CD4-positive, CD25-positive, alpha-beta regulatory T cell (primary cell): ENCODE results near the gene SLC27A4. TPM values are rescaled to one million over a fixed set of nuclear protein-coding genes. Genes with fewer than 3 reads are reported as not detected.

Experiments used
- ATAC-seq, 2 donors: fragments of 150-1000 bp; cut with Tn5 transposase; one replicate each; pipeline ENCODE4 v1.10.0; 2021; ENCODE audit warnings: low read depth in 2 of 2, moderate number of reproducible peaks in 2 of 2, moderate library complexity in 1 of 2
- DNase-seq, 3 donors: peaks; one replicate each; pipeline versions ENCODE4 v3.0.0 to v3.0.0-alpha.2; 2012 to 2022; ENCODE audit warnings: mixed read lengths in 1 of 3
- H3K27ac ChIP-seq: one replicate; pipeline ENCODE4 v1.7.0; 2013; ENCODE audit warnings: mild to moderate bottlenecking, low read length; ENCODE audit not compliant: insufficient read depth, poor library complexity, severe bottlenecking
- H3K27me3 ChIP-seq: one replicate; pipeline ENCODE4 v1.7.0; 2013; ENCODE audit warnings: low read length; ENCODE audit not compliant: control insufficient read depth, insufficient read depth
- H3K36me3 ChIP-seq: one replicate; pipeline ENCODE4 v1.7.0; 2013; ENCODE audit warnings: mild to moderate bottlenecking, low read length, moderate library complexity; ENCODE audit not compliant: control insufficient read depth, insufficient read depth
- H3K4me1 ChIP-seq: 2 replicates; pipeline ENCODE4 v1.7.0; 2013; ENCODE audit warnings: mild to moderate bottlenecking, low read length; ENCODE audit not compliant: insufficient read depth, control insufficient read depth, poor library complexity, severe bottlenecking
- H3K4me3 ChIP-seq: one replicate; pipeline ENCODE4 v1.7.0; 2013; ENCODE audit warnings: low read depth, mild to moderate bottlenecking, low read length, moderate library complexity
- H3K9me3 ChIP-seq, 2 experiments: 1 replicate in 1 of 2; 2 replicates in 1 of 2; pipeline ENCODE4 v1.7.0; 2013; ENCODE audit warnings: low read length in 2 of 2, mild to moderate bottlenecking in 1 of 2, moderate library complexity in 1 of 2; ENCODE audit not compliant: control insufficient read depth in 2 of 2
- H3K27ac Mint-ChIP-seq, 3 donors: one replicate each; pipeline ENCODE4 v1.8.0; 2020 to 2022; ENCODE audit warnings: mild to moderate bottlenecking in 3 of 3, mixed read lengths in 3 of 3, moderate library complexity in 2 of 3
- H3K27me3 Mint-ChIP-seq: one replicate; pipeline ENCODE4 v1.8.0; 2022; ENCODE audit warnings: mild to moderate bottlenecking, mixed read lengths
- H3K36me3 Mint-ChIP-seq: one replicate; pipeline ENCODE4 v1.8.0; 2020; ENCODE audit warnings: mixed read lengths
- H3K4me1 Mint-ChIP-seq, 4 donors: one replicate each; pipeline ENCODE4 v1.8.0; 2020 to 2022; ENCODE audit warnings: mixed read lengths in 4 of 4, mild to moderate bottlenecking in 1 of 4
- H3K4me3 Mint-ChIP-seq, 4 donors: one replicate each; pipeline ENCODE4 v1.8.0; 2020 to 2022; ENCODE audit warnings: mild to moderate bottlenecking in 4 of 4, mixed read lengths in 4 of 4, moderate library complexity in 3 of 4
- H3K9me3 Mint-ChIP-seq, 7 donors: one replicate each; pipeline ENCODE4 v1.8.0; 2020 to 2022; ENCODE audit warnings: mixed read lengths in 7 of 7, mild to moderate bottlenecking in 3 of 7, moderate library complexity in 2 of 7
- polyA plus RNA-seq, 4 donors: library from polyadenylated mRNA; unstranded; fragments of 300-500 nt; fragmentation: Illumina TruSeq; gene quantifications; one replicate each; pipeline ENCODE4 v1.2.3, GENCODE V29; 2021
- total RNA-seq: library from RNA; stranded (reverse); gene quantifications from one replicate; pipeline ENCODE4 v1.2.3, GENCODE V29; 2022

The SLC27A4 gene
- total and polyA plus RNA-seq, 5 donors from 2014 or later = 5.5 to 8.7 (median 7.1) TPM

DNA sequence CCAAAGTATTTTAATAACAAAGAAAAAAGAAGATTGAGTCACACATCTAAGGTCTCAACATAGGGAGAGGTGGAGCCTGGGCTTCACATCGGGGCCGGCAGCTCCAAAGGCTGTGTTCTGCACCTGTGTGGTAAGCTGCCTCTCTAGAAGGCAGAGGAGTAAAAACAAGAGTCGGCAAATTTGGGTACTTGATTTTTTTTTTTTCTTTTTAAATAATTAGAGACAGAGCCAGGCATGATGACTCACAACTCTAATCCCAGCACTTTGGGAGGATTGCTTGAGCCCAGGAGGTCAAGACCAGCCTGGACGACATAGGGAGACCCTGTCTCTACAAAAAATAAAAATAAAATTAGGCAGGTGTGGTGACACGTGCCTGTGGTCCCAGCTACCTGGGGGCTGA lies 35.5 kb downstream of the SLC27A4 start:
- no peaks in the 10 kb centered on the region for H3K9me3 ChIP-seq
- H3K27ac ChIP-seq = no peak overlapping the region
- peaks cover 0 to 44% (median 22%) of the 10 kb centered on the region in 4 donors for H3K4me1 Mint-ChIP-seq
- H3K4me1 ChIP-seq = peaks cover 14% of the 10 kb centered on the region
- H3K36me3 Mint-ChIP-seq = peaks cover 16% of the 10 kb centered on the region
- no peaks in the 10 kb centered on the region for H3K27me3 Mint-ChIP-seq
- no peaks in the 10 kb centered on the region for H3K27me3 ChIP-seq
- H3K4me3 ChIP-seq = no peak overlapping the region
- H3K36me3 ChIP-seq = peaks cover 27% of the 10 kb centered on the region
- H3K9me3 Mint-ChIP-seq = no peaks in the 10 kb centered on the region
- DNase-seq = no peak
- no peak overlapping the region for H3K27ac Mint-ChIP-seq
- no peak overlapping the region for H3K4me3 Mint-ChIP-seq
- ATAC-seq = no peak

DNA sequence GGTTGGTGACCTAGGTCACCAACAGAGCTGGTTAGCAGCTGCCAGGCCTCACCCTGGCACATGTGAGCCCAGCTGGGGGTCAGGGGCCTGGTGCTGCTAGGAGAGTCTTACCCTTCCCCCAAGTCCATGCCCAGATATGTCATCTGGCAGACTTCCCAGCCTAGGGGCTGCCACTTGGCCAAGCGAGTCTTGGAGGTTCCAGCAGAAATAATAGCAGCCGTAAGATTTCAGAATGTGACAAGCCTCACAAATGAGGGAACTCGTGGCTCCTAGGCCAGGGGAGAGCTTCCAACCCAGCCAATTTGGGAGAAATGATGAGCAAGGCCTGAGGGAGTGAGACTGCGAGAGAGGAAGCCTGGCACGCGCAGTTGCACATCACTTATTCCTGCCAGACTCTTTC lies 41.9 kb downstream of the SLC27A4 start:
- Mint-ChIP-seq H3K4me1 (peaks cover 0 to 5% (median 1%) of the 10 kb centered on the region in 4 donors), H3K27me3 (no peaks in the 10 kb centered on the region), H3K4me3 (no peak overlapping the region), H3K9me3 (no peaks in the 10 kb centered on the region), H3K36me3 (peaks cover 24% of the 10 kb centered on the region), H3K27ac (no peak overlapping the region)
- ATAC-seq (no peak), DNase-seq (no peak)
- Histone ChIP-seq H3K9me3 (no peaks in the 10 kb centered on the region), H3K4me1 (no peaks in the 10 kb centered on the region), H3K36me3 (peaks cover 64% of the 10 kb centered on the region), H3K4me3 (no peak overlapping the region), H3K27ac (no peak overlapping the region), H3K27me3 (no peaks in the 10 kb centered on the region)

DNA sequence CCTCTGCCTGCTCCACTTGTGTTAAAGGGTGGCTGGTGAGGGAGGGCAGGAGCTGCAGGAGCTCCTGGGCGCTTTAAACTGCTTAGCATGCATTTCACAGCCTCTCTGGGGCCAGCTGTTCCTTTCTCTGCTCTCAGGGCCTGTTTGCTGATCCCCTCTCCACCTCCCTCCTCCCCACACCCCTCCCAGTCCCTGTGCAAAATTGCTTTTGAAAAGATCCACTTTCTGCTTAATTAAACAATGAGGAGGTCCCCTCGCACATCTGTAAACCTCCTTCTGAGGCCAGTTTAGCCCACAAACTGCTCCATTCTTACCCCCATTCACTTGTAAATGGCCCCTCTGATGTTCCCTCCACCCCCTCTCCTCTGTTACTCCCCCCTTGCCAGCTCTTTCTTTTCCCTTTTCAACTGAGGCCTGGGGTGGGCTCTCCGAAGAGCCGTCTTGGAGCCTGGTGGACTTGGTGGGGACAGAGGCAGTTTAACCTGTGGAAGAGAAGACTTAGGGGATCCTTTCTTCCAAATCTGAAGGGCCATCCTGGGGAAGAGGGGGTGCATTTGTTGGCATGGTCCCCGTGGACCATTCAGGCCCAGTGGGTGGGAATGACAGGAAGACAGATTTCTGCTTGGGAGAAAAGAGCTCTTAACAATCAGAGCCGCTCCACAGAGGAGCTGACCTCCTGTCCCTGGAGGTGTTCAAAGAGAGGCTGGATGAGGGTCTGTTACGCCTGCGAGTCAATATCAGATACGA lies 42.9 kb downstream of the SLC27A4 start:
- no peak overlapping the region for H3K27ac ChIP-seq
- no peaks in the 10 kb centered on the region for H3K4me1 ChIP-seq
- H3K27me3 Mint-ChIP-seq = no peaks in the 10 kb centered on the region
- peaks cover 0 to 5% (median 1%) of the 10 kb centered on the region in 4 donors for H3K4me1 Mint-ChIP-seq
- H3K36me3 ChIP-seq = peaks cover 69% of the 10 kb centered on the region
- DNase-seq (no peak), ATAC-seq (no peak)
- H3K27me3 ChIP-seq = no peaks in the 10 kb centered on the region
- no peak overlapping the region for H3K27ac Mint-ChIP-seq
- H3K4me3 ChIP-seq = no peak overlapping the region
- no peak overlapping the region for H3K4me3 Mint-ChIP-seq
- peaks cover 32% of the 10 kb centered on the region for H3K36me3 Mint-ChIP-seq
- H3K9me3 Mint-ChIP-seq = peaks cover 0 to 1% (median 0%) of the 10 kb centered on the region in 7 donors
- H3K9me3 ChIP-seq = no peaks in the 10 kb centered on the region

DNA sequence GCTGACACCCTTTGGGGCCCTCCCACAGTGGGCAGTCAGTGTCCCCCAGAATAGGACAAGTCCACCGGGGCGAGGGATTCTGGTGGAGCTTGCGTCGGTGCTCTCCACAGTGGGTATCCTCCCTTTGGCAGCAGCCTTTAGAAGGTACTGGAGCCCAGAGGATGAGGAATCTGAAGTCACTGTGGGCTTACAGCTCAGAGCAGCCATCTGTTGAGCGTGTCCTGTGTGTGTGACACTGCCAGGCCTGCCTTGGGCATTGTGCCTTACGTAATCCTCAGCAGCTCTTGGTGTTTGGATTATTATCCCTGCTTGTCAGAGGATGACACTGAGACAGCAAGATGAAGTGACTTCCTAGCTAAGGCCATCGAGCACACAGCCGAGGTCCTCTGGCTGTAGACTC lies 43.5 kb downstream of the SLC27A4 start:
- Mint-ChIP-seq H3K4me3 (no peak overlapping the region), H3K36me3 (peaks cover 29% of the 10 kb centered on the region), H3K27ac (no peak overlapping the region), H3K9me3 (peaks cover 0 to 1% (median 0%) of the 10 kb centered on the region in 7 donors), H3K27me3 (no peaks in the 10 kb centered on the region), H3K4me1 (peaks cover 0 to 5% (median 1%) of the 10 kb centered on the region in 4 donors)
- no peak overlapping the region for H3K27ac ChIP-seq
- H3K27me3 ChIP-seq = no peaks in the 10 kb centered on the region
- H3K36me3 ChIP-seq = peaks cover 71% of the 10 kb centered on the region
- ATAC-seq = no peak
- DNase-seq = no peak
- H3K4me3 ChIP-seq = no peak overlapping the region
- no peaks in the 10 kb centered on the region for H3K4me1 ChIP-seq
- no peaks in the 10 kb centered on the region for H3K9me3 ChIP-seq

DNA sequence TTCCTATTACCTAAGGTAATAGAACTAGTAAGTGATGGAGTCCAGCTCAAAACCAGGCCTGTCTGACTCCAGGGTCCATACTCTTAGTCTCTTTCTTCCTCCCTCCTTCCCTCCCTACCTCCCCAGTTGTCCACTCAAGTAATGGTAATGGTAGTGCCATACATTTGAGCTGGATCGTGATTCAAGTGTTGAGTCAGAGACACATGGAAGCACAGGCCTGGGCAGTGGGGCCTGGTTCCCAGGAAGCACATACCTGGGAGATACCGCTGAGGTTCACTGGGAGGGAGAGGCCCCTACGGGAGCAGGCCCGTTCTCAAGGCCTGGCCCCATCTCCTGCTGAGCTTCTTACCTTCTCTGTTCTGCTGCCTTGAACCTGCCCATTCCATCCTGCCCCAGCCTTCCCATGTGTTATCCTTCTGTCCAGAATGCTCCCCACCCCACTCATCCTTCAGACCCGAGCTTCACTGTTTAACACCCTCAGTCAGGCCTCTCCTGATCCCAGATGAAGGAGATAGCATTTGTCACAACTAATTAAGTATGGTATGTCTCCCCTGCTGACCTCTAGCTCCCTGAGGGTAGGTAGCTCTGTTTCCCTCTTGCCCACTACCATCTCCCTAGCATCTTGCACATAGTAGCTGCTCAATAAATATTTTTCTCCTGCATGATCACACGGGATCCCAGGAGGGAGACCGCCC lies 44.6 kb downstream of the SLC27A4 start:
- Histone ChIP-seq H3K9me3 (no peaks in the 10 kb centered on the region), H3K36me3 (peaks cover 79% of the 10 kb centered on the region), H3K27ac (no peak overlapping the region), H3K4me1 (no peaks in the 10 kb centered on the region), H3K27me3 (no peaks in the 10 kb centered on the region), H3K4me3 (no peak overlapping the region)
- DNase-seq (no peak), ATAC-seq (no peak)
- H3K27ac Mint-ChIP-seq = no peak overlapping the region
- H3K4me3 Mint-ChIP-seq = no peak overlapping the region
- H3K27me3 Mint-ChIP-seq = no peaks in the 10 kb centered on the region
- H3K4me1 Mint-ChIP-seq = peaks cover 0 to 4% (median 1%) of the 10 kb centered on the region in 4 donors
- peaks cover 0 to 1% (median 0%) of the 10 kb centered on the region in 7 donors for H3K9me3 Mint-ChIP-seq
- H3K36me3 Mint-ChIP-seq = peaks cover 28% of the 10 kb centered on the region

DNA sequence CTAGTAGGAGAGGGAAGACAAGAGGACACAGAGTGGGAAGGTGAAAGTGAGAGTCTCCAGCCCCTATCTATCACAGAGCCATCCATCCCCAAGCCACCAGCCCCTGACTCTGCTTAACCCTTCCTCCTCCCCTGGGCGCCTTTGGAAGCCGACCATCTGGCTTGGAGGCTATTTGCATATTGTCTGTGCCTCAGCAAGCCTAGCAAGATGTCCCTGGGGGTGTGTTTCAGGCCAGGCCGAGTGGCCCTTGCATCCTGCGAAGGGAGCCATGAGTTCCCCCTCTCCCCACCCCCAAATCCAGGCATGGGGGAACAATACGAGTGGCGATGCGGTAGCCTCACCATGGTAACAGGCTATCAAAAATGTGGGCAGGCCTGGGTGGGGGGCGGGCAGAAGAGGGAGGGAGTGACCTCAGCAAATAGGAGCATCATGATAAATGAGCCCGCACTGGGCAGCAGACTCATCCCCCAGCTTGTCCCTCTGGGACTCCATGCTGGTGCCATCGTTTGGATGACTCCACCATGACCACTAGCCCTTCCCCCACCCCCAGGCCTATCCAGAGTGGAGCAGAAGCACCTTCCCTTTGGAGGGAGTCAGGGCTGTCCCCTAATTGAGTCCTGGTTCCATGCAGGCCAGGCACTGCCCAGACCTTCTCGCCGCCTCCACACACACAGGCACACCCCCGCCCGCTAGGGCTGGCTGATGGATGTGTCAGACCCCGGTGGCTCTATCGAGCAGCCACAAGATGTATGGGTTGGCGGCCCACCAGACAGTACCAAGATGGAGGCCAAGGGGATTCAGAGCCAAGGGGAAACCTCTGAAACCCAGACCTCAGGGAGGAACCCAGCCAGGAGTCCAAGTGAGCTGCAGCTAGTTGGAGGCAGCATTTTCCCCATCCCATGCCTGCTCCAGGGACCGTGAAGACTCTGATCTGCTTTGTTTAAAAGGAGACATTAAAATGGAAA lies 45.5 kb downstream of the SLC27A4 start:
- H3K36me3 Mint-ChIP-seq = peaks cover 27% of the 10 kb centered on the region
- H3K27ac ChIP-seq = no peak overlapping the region
- H3K9me3 Mint-ChIP-seq = peaks cover 0 to 1% (median 0%) of the 10 kb centered on the region in 7 donors

DNA sequence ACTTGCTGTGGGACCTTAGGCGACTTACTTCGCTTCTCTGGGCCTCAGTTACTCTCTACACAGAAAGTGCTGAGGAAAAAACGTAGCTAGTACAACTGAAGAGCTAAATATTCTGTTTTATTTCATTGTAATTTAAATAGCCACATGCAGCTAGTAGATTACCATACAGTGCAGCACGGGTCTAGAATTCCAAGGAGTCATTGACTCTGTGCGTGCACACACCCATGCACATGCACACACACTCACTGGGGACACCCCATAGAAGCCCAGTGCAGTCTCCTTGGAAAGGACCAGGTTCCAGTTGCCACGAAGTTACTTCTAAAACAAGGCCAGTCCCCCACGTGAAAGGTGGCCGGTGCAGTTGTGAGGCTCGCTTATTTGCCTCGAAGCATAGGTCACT lies 47.8 kb downstream of the SLC27A4 start:
- Histone ChIP-seq H3K9me3 (no peaks in the 10 kb centered on the region), H3K4me3 (no peak overlapping the region), H3K4me1 (no peaks in the 10 kb centered on the region), H3K27ac (no peak overlapping the region), H3K27me3 (no peaks in the 10 kb centered on the region), H3K36me3 (peaks cover 73% of the 10 kb centered on the region)
- peaks cover 38% of the 10 kb centered on the region for H3K36me3 Mint-ChIP-seq
- H3K27me3 Mint-ChIP-seq = peaks cover 5% of the 10 kb centered on the region
- peaks cover 0 to 2% (median 0%) of the 10 kb centered on the region in 4 donors for H3K4me1 Mint-ChIP-seq
- no peak for ATAC-seq
- no peak overlapping the region for H3K4me3 Mint-ChIP-seq
- no peak overlapping the region for H3K27ac Mint-ChIP-seq
- peaks cover 0 to 1% (median 0%) of the 10 kb centered on the region in 7 donors for H3K9me3 Mint-ChIP-seq
- DNase-seq = no peak

More for the DNA sequence above, 45.5 kb downstream of the SLC27A4 start:
- Histone ChIP-seq H3K27me3 (no peaks in the 10 kb centered on the region), H3K4me3 (no peak overlapping the region), H3K4me1 (no peaks in the 10 kb centered on the region), H3K9me3 (no peaks in the 10 kb centered on the region), H3K36me3 (peaks cover 83% of the 10 kb centered on the region)
- H3K27me3 Mint-ChIP-seq = peaks cover under 1% of the 10 kb centered on the region
- DNase-seq (no peak), ATAC-seq (no peak)
- no peak overlapping the region for H3K4me3 Mint-ChIP-seq
- no peak overlapping the region for H3K27ac Mint-ChIP-seq
- H3K4me1 Mint-ChIP-seq = peaks cover 0 to 2% (median 0%) of the 10 kb centered on the region in 4 donors
